Activated CD8-positive, alpha-beta T cell treated with anti-CD3 and anti-CD28 coated beads, Interleukin-2, amount 10 ng/mL, durations not matched to agents 7 days and 5 days (primary cell): ENCODE measurements around the gene POLR2H. TPM values are rescaled to one million over a fixed set of nuclear protein-coding genes. Genes with fewer than 3 reads are reported as not detected.

Experiments used
- ATAC-seq: fragments of 150-1000 bp; cut with Tn5 transposase; one replicate; pipeline ENCODE4 v1.10.0; 2021; ENCODE audit warnings: moderate library complexity
- CTCF ChIA-PET: fragments of 350-600 bp; sonication (Branson Sonifier 250); formaldehyde crosslinking; loops from one replicate; lab custom pipeline; 2021; ENCODE audit warnings: antibody characterized with exemption; lab: Charles Lee
- POLR2A ChIA-PET: fragments of 350-600 bp; sonication (Branson Sonifier 250); formaldehyde crosslinking; loops from one replicate; lab custom pipeline; 2021; ENCODE audit warnings: antibody characterized with exemption; lab: Charles Lee
- DNase-seq: peaks from one replicate; pipeline ENCODE4 v3.0.0-alpha.2; 2020
- H3K27ac Mint-ChIP-seq: one replicate; pipeline ENCODE4 v1.8.0; 2021; ENCODE audit warnings: mild to moderate bottlenecking, mixed read lengths
- H3K27me3 Mint-ChIP-seq: one replicate; pipeline ENCODE4 v1.8.0; 2021; ENCODE audit warnings: low read depth, mixed read lengths
- H3K36me3 Mint-ChIP-seq: one replicate; pipeline ENCODE4 v1.8.0; 2021; ENCODE audit warnings: low read depth, mixed read lengths
- H3K4me1 Mint-ChIP-seq: one replicate; pipeline ENCODE4 v1.8.0; 2021; ENCODE audit warnings: low read depth, mixed read lengths
- H3K4me3 Mint-ChIP-seq: one replicate; pipeline ENCODE4 v1.8.0; 2021; ENCODE audit warnings: mild to moderate bottlenecking, mixed read lengths
- H3K9me3 Mint-ChIP-seq: one replicate; pipeline ENCODE4 v1.8.0; 2022; ENCODE audit warnings: mixed read lengths; ENCODE audit not compliant: insufficient read depth
- total RNA-seq, 2 experiments: library from RNA; stranded (reverse); gene quantifications; one replicate each; pipeline ENCODE4 v1.2.3, GENCODE V29; 2021

The POLR2H gene
- total RNA-seq, 2 experiments from 2014 or later, result 101 to 103 TPM

- ChIA-PET CTCF (interaction anchor here (0.6 to 2.3 kb wide), 8 partner anchors 9 to 345 kb away, joined by 3 to 6 read pairs (median 3); partner anchors contain the start of gene ABCC5), POLR2A (interaction anchor here (0.7 to 1.5 kb wide), 4 partner anchors 9 to 167 kb away, joined by 3 to 5 read pairs (median 4); no protein-coding TSS in a partner anchor)
- H3K27ac Mint-ChIP-seq, result peak overlapping the region; percentile 97
- DNase-seq (peak; percentile 98), ATAC-seq (peak; percentile 86)
- no peaks in the 10 kb centered on the region for H3K27me3 Mint-ChIP-seq
- H3K4me3 Mint-ChIP-seq, result peak overlapping the region; percentile 94
- peaks cover 29% of the 10 kb centered on the region for H3K36me3 Mint-ChIP-seq
- no peaks in the 10 kb centered on the region for H3K9me3 Mint-ChIP-seq
- peaks cover 30% of the 10 kb centered on the region for H3K4me1 Mint-ChIP-seq
These were observed 1.4 kb downstream of the POLR2H start for GRCh38 chr3:184362668-184363546.

GRCh38 chr3:184366619-184367289, 5.2 kb downstream of the POLR2H start:
- Mint-ChIP-seq H3K4me3 (no peak overlapping the region), H3K27ac (peak overlapping the region; percentile 58), H3K9me3 (no peaks in the 10 kb centered on the region), H3K27me3 (no peaks in the 10 kb centered on the region), H3K4me1 (peaks cover 23% of the 10 kb centered on the region), H3K36me3 (peaks cover 49% of the 10 kb centered on the region)
- DNase-seq, result no peak
- ATAC-seq, result no peak
- CTCF ChIA-PET, result interaction anchor here (0.9 to 1.6 kb wide), 3 partner anchors 13 to 147 kb away, joined by 3 to 4 read pairs (median 4); no protein-coding TSS in a partner anchor
- POLR2A ChIA-PET, result no interaction called here

- no peak for DNase-seq
- Mint-ChIP-seq H3K4me1 (peaks cover 24% of the 10 kb centered on the region), H3K27me3 (no peaks in the 10 kb centered on the region), H3K27ac (no peak overlapping the region), H3K36me3 (peaks cover 49% of the 10 kb centered on the region), H3K9me3 (no peaks in the 10 kb centered on the region), H3K4me3 (no peak overlapping the region)
- POLR2A ChIA-PET, result no interaction called here
- CTCF ChIA-PET, result interaction anchor here (1.6 kb wide), 1 partner anchor 14 kb away, joined by 4 read pairs; no protein-coding TSS in a partner anchor
- no peak for ATAC-seq
These were observed 6.6 kb downstream of the POLR2H start for GRCh38 chr3:184368116-184368515.

GRCh38 chr3:184368586-184369183, 7.2 kb downstream of the POLR2H start:
- H3K36me3 Mint-ChIP-seq, result peaks cover 47% of the 10 kb centered on the region
- no peak for DNase-seq
- peaks cover 24% of the 10 kb centered on the region for H3K4me1 Mint-ChIP-seq
- no peak for ATAC-seq
- ChIA-PET CTCF (interaction anchor here (0.9 kb wide), 1 partner anchor 14 kb away, joined by 3 read pairs; no protein-coding TSS in a partner anchor), POLR2A (interaction anchor here (0.8 kb wide), 1 partner anchor 190 kb away, joined by 3 read pairs; no protein-coding TSS in a partner anchor)
- H3K4me3 Mint-ChIP-seq, result no peak overlapping the region
- no peak overlapping the region for H3K27ac Mint-ChIP-seq
- no peaks in the 10 kb centered on the region for H3K27me3 Mint-ChIP-seq
- no peaks in the 10 kb centered on the region for H3K9me3 Mint-ChIP-seq

GRCh38 chr3:184371570-184372018, 10.1 kb downstream of the POLR2H start:
- H3K27me3 Mint-ChIP-seq, result peaks cover 7% of the 10 kb centered on the region

GRCh38 chr3:184372296-184372821, 10.8 kb downstream of the POLR2H start:
- H3K27me3 Mint-ChIP-seq, result peaks cover 12% of the 10 kb centered on the region
- H3K9me3 Mint-ChIP-seq, result no peaks in the 10 kb centered on the region
- peaks cover 6% of the 10 kb centered on the region for H3K4me1 Mint-ChIP-seq
- DNase-seq (no peak), ATAC-seq (no peak)
- ChIA-PET CTCF (interaction anchor here (0.6 to 4.2 kb wide), 27 partner anchors 9 to 477 kb away, joined by 3 to 97 read pairs (median 6); partner anchors contain the start of genes CLCN2, EPHB3 and POLR2H), POLR2A (interaction anchor here (1.2 to 1.3 kb wide), 2 partner anchors 10 to 12 kb away, joined by 3 to 5 read pairs; no protein-coding TSS in a partner anchor)
- no peak overlapping the region for H3K27ac Mint-ChIP-seq
- H3K4me3 Mint-ChIP-seq, result no peak overlapping the region
- H3K36me3 Mint-ChIP-seq, result peaks cover 23% of the 10 kb centered on the region

More at GRCh38 chr3:184371570-184372018, 10.1 kb downstream of the POLR2H start:
- Mint-ChIP-seq H3K9me3 (no peaks in the 10 kb centered on the region), H3K4me1 (peaks cover 11% of the 10 kb centered on the region), H3K27ac (peak overlapping the region; percentile 51), H3K4me3 (no peak overlapping the region), H3K36me3 (peaks cover 29% of the 10 kb centered on the region)
- DNase-seq, result peak; percentile 79
- CTCF ChIA-PET, result interaction anchor here (0.5 to 4.2 kb wide), 42 partner anchors 8 to 476 kb away, joined by 3 to 97 read pairs (median 6); partner anchors contain the start of genes CLCN2, EPHB3, FAM131A and POLR2H
- POLR2A ChIA-PET, result interaction anchor here (0.7 to 1.3 kb wide), 3 partner anchors 9 to 13 kb away, joined by 3 to 5 read pairs (median 3); no protein-coding TSS in a partner anchor
- ATAC-seq, result peak; percentile 97

- Mint-ChIP-seq H3K27me3 (peaks cover 17% of the 10 kb centered on the region), H3K36me3 (peaks cover 20% of the 10 kb centered on the region), H3K4me1 (peaks cover 6% of the 10 kb centered on the region), H3K4me3 (no peak overlapping the region), H3K27ac (no peak overlapping the region), H3K9me3 (no peaks in the 10 kb centered on the region)
- ChIA-PET CTCF (interaction anchor here (1.1 to 4.2 kb wide), 8 partner anchors 9 to 172 kb away, joined by 3 to 97 read pairs (median 11); no protein-coding TSS in a partner anchor), POLR2A (no interaction called here)
- no peak for ATAC-seq
- DNase-seq, result no peak
These were observed 11.4 kb downstream of the POLR2H start for GRCh38 chr3:184372911-184373310.

- H3K27ac Mint-ChIP-seq, result no peak overlapping the region
- no peak for ATAC-seq
- H3K4me1 Mint-ChIP-seq, result peaks cover 6% of the 10 kb centered on the region
- peaks cover 16% of the 10 kb centered on the region for H3K36me3 Mint-ChIP-seq
- H3K4me3 Mint-ChIP-seq, result no peak overlapping the region
- no peaks in the 10 kb centered on the region for H3K9me3 Mint-ChIP-seq
- CTCF ChIA-PET, result interaction anchor here (3.1 to 4.2 kb wide), 3 partner anchors 19 to 166 kb away, joined by 22 to 97 read pairs (median 69); no protein-coding TSS in a partner anchor
- H3K27me3 Mint-ChIP-seq, result peaks cover 23% of the 10 kb centered on the region
- POLR2A ChIA-PET, result no interaction called here
- DNase-seq, result no peak
These were observed 11.9 kb downstream of the POLR2H start for GRCh38 chr3:184373422-184373821.

- H3K27me3 Mint-ChIP-seq, result peaks cover 36% of the 10 kb centered on the region
- POLR2A ChIA-PET, result no interaction called here
- no peaks in the 10 kb centered on the region for H3K9me3 Mint-ChIP-seq
- DNase-seq (no peak), ATAC-seq (no peak)
- H3K4me1 Mint-ChIP-seq, result peaks cover 8% of the 10 kb centered on the region
- no peaks in the 10 kb centered on the region for H3K36me3 Mint-ChIP-seq
- CTCF ChIA-PET, result interaction anchor here (2.4 kb wide), 1 partner anchor 138 kb away, joined by 7 read pairs; no protein-coding TSS in a partner anchor
- no peak overlapping the region for H3K4me3 Mint-ChIP-seq
- H3K27ac Mint-ChIP-seq, result no peak overlapping the region
These were observed 14.4 kb downstream of the POLR2H start for GRCh38 chr3:184375747-184376461.

- ChIA-PET CTCF (interaction anchor here (0.6 to 0.9 kb wide), 2 partner anchors 135 to 163 kb away, joined by 3 to 4 read pairs; no protein-coding TSS in a partner anchor), POLR2A (no interaction called here)
- peaks cover 50% of the 10 kb centered on the region for H3K27me3 Mint-ChIP-seq
- ATAC-seq, result no peak
- H3K9me3 Mint-ChIP-seq, result no peaks in the 10 kb centered on the region
- peaks cover 3% of the 10 kb centered on the region for H3K4me1 Mint-ChIP-seq
- no peak overlapping the region for H3K27ac Mint-ChIP-seq
- no peak for DNase-seq
- H3K4me3 Mint-ChIP-seq, result no peak overlapping the region
- H3K36me3 Mint-ChIP-seq, result no peaks in the 10 kb centered on the region
These were observed 15.9 kb downstream of the POLR2H start for GRCh38 chr3:184377374-184377773.
